K562 (cell line): Measurements from ENCODE around the gene SEC24A. TPM values are rescaled to one million over a fixed set of nuclear protein-coding genes. Genes with fewer than 3 reads are reported as not detected.

Experiments used
- ATF1 ChIP-seq, 2 experiments: fragments of 450-650 bp in 1 of 2; IDR thresholded peaks; 2 replicates each; pipeline ENCODE4 v1.6.1; 2016; ENCODE audit warnings: missing compliant biosample characterization in 1 of 2, missing genetic modification characterization in 1 of 2
- KLF1 ChIP-seq: fragments of 450-650 bp; IDR thresholded peaks from 2 replicates; pipeline ENCODE4 v1.6.1; 2016; ENCODE audit warnings: missing genetic modification characterization, missing compliant biosample characterization
- MCM2 ChIP-seq: fragments of 450-650 bp; IDR thresholded peaks from 2 replicates; pipeline ENCODE4 v1.6.1; 2017; ENCODE audit warnings: low read depth, mild to moderate bottlenecking
- PHB2 ChIP-seq: fragments of 450-650 bp; IDR thresholded peaks from 2 replicates; pipeline ENCODE4 v1.6.1; 2017; ENCODE audit warnings: low read depth
- SIN3B ChIP-seq: fragments of 450-650 bp; IDR thresholded peaks from 2 replicates; pipeline ENCODE4 v1.6.1; 2017; ENCODE audit warnings: low read depth, mild to moderate bottlenecking, moderate library complexity
- SMARCA4 ChIP-seq: fragments of 450-650 bp; IDR thresholded peaks from 2 replicates; pipeline ENCODE4 v1.6.1; 2016
- ZNF23 ChIP-seq: fragments of 250-450 bp; sonication (Bioruptor Pico); IDR thresholded peaks from 2 replicates; pipeline ENCODE4 v1.4.0; 2020; ENCODE audit warnings: mild to moderate bottlenecking
- ZNF644 ChIP-seq: fragments of 200-800 bp; sonication (Bioruptor generic); IDR thresholded peaks from 2 replicates; pipeline ENCODE4 v1.6.1; 2016; ENCODE audit warnings: low read depth, missing genetic modification characterization, missing compliant biosample characterization
- polyA plus RNA-seq, 8 experiments: library from polyadenylated mRNA; depleted of rRNA in 4 of 8; stranded (reverse) in 5 of 8; unstranded in 3 of 8; fragments of >200 nt; fragmentation: Nextera tagmentation in 2 of 8; fragmentation: Illumina TruSeq in 1 of 8; extraction: Ambion mirVana in 2 of 8; extraction: Trizol in 1 of 8; gene quantifications; 2 replicates each; pipeline versions ENCODE4 v1.2.1 to v1.2.3, GENCODE V29; 2011 to 2014; ENCODE audit warnings: inconsistent platforms in 1 of 8, missing spikeins in 1 of 8
- total RNA-seq, 7 experiments: library from RNA; depleted of rRNA in 6 of 7; stranded (reverse); fragments of >200 nt in 6 of 7; fragmentation: Illumina TruSeq in 2 of 7; extraction: Trizol in 2 of 7; gene quantifications; 2 replicates each; pipeline versions ENCODE4 v1.2.1 to v1.2.3, GENCODE V29; 2011 to 2021; ENCODE audit warnings: low replicate concordance in 1 of 7
- TF ChIP-seq, protein P1 (sequence below): sonication (generic); formaldehyde crosslinking; IDR thresholded peaks from 2 replicates; pipeline ENCODE4 v1.8.1; 2023; ENCODE audit warnings: mild to moderate bottlenecking, missing genetic modification reagents
- TF ChIP-seq, protein P2 (sequence below): sonication (generic); formaldehyde crosslinking; IDR thresholded peaks from 2 replicates; pipeline ENCODE4 v1.8.0; 2023; ENCODE audit warnings: mild to moderate bottlenecking, missing genetic modification reagents
- TF ChIP-seq, protein P3 (sequence below): IDR thresholded peaks from 2 replicates; pipeline ENCODE4 v1.6.1; 2012; ENCODE audit warnings: low read depth, low read length, improper control_type of control experiment, borderline replicate concordance
- TF ChIP-seq, protein P4 (sequence below): fragments of 450-650 bp; formaldehyde crosslinking; IDR thresholded peaks from 2 replicates; pipeline ENCODE4 v1.4.0; 2020; ENCODE audit warnings: mild to moderate bottlenecking, moderate library complexity

SEC24A gene
- total and polyA plus RNA-seq, 9 of the 15 experiments (the other 6 are each of a cell fraction or from before 2014, with no cell fraction given) = 7.9 to 36.5 (median 17.5) TPM

DNA sequence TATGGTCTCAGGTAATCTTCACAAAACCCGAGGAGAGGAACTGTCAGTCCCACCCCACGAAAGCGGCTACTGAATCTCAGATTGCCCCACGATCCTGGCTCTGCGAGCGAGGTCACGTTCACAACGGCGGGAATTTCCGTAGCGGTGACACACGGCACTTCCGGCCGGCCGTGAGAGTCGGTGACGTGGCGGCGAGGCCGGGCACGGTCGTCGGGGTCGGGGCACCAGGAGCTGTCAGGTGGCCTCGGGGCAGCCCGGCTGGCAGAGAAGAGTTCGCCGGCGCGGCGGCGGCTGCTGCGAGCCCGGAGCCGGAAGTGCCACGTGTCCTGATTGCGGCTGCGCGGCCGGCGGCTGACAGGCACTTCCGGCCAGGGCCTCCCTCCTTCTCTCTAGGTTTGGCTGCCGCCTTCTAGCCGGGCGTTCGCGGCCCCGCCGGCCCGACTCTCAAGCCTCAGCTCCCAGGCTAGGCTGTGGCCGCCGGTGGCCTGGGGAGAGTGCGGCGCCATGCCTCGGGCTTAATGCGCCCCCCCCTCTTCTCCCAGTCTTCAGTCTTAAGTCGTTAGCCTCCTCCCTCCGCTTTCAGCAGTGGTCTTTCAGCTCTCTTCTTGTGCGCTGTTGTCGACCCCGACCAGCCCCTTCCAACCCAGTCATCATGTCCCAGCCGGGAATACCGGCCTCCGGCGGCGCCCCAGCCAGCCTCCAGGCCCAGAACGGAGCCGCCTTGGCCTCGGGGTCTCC is at the start of gene SEC24A (continued):
- TF ChIP-seq, protein P1, sequence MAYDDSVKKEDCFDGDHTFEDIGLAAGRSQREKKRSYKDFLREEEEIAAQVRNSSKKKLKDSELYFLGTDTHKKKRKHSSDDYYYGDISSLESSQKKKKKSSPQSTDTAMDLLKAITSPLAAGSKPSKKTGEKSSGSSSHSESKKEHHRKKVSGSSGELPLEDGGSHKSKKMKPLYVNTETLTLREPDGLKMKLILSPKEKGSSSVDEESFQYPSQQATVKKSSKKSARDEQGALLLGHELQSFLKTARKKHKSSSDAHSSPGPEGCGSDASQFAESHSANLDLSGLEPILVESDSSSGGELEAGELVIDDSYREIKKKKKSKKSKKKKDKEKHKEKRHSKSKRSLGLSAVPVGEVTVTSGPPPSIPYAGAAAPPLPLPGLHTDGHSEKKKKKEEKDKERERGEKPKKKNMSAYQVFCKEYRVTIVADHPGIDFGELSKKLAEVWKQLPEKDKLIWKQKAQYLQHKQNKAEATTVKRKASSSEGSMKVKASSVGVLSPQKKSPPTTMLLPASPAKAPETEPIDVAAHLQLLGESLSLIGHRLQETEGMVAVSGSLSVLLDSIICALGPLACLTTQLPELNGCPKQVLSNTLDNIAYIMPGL = 0 out of 2 replicates have a peak, but pooled peaks have one; percentile 5
- TF ChIP-seq KLF1 (tag) = peak; percentile 65; the same call in 1 of the 2 replicates
- TF ChIP-seq MCM2 = no peak
- no peak; the same call in none of the 2 replicates for TF ChIP-seq SIN3B
- TF ChIP-seq ZNF23 (CRISPR knock-in tag) = no peak
- TF ChIP-seq, protein P2, sequence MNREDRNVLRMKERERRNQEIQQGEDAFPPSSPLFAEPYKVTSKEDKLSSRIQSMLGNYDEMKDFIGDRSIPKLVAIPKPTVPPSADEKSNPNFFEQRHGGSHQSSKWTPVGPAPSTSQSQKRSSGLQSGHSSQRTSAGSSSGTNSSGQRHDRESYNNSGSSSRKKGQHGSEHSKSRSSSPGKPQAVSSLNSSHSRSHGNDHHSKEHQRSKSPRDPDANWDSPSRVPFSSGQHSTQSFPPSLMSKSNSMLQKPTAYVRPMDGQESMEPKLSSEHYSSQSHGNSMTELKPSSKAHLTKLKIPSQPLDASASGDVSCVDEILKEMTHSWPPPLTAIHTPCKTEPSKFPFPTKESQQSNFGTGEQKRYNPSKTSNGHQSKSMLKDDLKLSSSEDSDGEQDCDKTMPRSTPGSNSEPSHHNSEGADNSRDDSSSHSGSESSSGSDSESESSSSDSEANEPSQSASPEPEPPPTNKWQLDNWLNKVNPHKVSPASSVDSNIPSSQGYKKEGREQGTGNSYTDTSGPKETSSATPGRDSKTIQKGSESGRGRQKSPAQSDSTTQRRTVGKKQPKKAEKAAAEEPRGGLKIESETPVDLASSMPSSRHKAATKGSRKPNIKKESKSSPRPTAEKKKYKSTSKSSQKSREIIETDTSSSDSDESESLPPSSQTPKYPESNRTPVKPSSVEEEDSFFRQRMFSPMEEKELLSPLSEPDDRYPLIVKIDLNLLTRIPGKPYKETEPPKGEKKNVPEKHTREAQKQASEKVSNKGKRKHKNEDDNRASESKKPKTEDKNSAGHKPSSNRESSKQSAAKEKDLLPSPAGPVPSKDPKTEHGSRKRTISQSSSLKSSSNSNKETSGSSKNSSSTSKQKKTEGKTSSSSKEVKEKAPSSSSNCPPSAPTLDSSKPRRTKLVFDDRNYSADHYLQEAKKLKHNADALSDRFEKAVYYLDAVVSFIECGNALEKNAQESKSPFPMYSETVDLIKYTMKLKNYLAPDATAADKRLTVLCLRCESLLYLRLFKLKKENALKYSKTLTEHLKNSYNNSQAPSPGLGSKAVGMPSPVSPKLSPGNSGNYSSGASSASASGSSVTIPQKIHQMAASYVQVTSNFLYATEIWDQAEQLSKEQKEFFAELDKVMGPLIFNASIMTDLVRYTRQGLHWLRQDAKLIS (CRISPR knock-in tag) = peak; percentile 80
- no peak; the same call in 1 of the 2 replicates for TF ChIP-seq SMARCA4
- TF ChIP-seq, protein P3, sequence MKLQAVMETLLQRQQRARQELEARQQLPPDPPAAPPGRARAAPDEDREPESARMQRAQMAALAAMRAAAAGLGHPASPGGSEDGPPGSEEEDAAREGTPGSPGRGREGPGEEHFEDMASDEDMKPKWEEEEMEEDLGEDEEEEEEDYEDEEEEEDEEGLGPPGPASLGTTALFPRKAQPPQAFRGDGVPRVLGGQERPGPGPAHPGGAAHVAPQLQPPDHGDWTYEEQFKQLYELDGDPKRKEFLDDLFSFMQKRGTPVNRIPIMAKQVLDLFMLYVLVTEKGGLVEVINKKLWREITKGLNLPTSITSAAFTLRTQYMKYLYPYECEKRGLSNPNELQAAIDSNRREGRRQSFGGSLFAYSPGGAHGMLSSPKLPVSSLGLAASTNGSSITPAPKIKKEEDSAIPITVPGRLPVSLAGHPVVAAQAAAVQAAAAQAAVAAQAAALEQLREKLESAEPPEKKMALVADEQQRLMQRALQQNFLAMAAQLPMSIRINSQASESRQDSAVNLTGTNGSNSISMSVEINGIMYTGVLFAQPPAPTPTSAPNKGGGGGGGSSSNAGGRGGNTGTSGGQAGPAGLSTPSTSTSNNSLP = no peak
- TF ChIP-seq ZNF644 = no peak
- TF ChIP-seq, protein P4, sequence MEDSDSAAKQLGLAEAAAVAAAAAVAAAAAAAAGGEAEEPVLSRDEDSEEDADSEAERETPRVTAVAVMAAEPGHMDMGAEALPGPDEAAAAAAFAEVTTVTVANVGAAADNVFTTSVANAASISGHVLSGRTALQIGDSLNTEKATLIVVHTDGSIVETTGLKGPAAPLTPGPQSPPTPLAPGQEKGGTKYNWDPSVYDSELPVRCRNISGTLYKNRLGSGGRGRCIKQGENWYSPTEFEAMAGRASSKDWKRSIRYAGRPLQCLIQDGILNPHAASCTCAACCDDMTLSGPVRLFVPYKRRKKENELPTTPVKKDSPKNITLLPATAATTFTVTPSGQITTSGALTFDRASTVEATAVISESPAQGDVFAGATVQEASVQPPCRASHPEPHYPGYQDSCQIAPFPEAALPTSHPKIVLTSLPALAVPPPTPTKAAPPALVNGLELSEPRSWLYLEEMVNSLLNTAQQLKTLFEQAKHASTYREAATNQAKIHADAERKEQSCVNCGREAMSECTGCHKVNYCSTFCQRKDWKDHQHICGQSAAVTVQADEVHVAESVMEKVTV (CRISPR knock-in tag) = no peak
- TF ChIP-seq ATF1 (CRISPR knock-in tag; IDR thresholded peaks at IDR 0.05) = no peak
- TF ChIP-seq ATF1 (tag; IDR thresholded peaks at IDR 0.05) = peak; percentile 87
- TF ChIP-seq PHB2 = no peak; the same call in 1 of the 2 replicates
